ENCODE data around the gene PTPRS.
"Not testable (repeated sequence)": the region's sequence is repeated elsewhere in the genome, so short reads cannot be mapped to it uniquely, and the experiment has no call there.

Gene PTPRS

GRCh38 chr19:5333581-5334365 lies 6.8 kb downstream of the PTPRS start:
- DNase-seq (ENCODE audit: low read depth in 3 of 3): no peak

GRCh38 chr19:5332501-5332900 lies 8.1 kb downstream of the PTPRS start:
- DNase-seq (ENCODE audit: low read depth in 3 of 3): no peak

- no peak for DNase-seq (ENCODE audit: low read depth in 3 of 3)
Observed at GRCh38 chr19:5331790-5332189, 8.8 kb downstream of the PTPRS start.

GRCh38 chr19:5330307-5330720 lies 10.3 kb downstream of the PTPRS start:
- DNase-seq (ENCODE audit: low read depth in 3 of 3): no peak

GRCh38 chr19:5329141-5329540 lies 11.5 kb downstream of the PTPRS start:
- no peak for DNase-seq (ENCODE audit: low read depth in 3 of 3)

GRCh38 chr19:5328407-5328806 lies 12.2 kb downstream of the PTPRS start:
- DNase-seq (ENCODE audit: low read depth in 3 of 3): not testable (repeated sequence)

GRCh38 chr19:5326986-5327623 lies 13.5 kb downstream of the PTPRS start:
- no peak for DNase-seq (ENCODE audit: low read depth in 3 of 3)

- no peak for DNase-seq (ENCODE audit: low read depth in 3 of 3)
Observed at GRCh38 chr19:5326545-5326944, 14.1 kb downstream of the PTPRS start.

- DNase-seq (ENCODE audit: low read depth in 3 of 3): no peak
Observed at GRCh38 chr19:5324947-5325346, 15.7 kb downstream of the PTPRS start.

GRCh38 chr19:5323475-5323811 lies 17.2 kb downstream of the PTPRS start:
- DNase-seq (ENCODE audit: low read depth in 3 of 3): no peak

GRCh38 chr19:5321851-5322681 lies 18.5 kb downstream of the PTPRS start:
- DNase-seq (ENCODE audit: low read depth in 3 of 3): no peak

GRCh38 chr19:5321066-5321642 lies 19.5 kb downstream of the PTPRS start:
- DNase-seq (ENCODE audit: low read depth in 3 of 3): no peak

- no peak for DNase-seq (ENCODE audit: low read depth in 3 of 3)
Observed at GRCh38 chr19:5319516-5319915, 21.1 kb downstream of the PTPRS start.

GRCh38 chr19:5318306-5318705 lies 22.3 kb downstream of the PTPRS start:
- DNase-seq (ENCODE audit: low read depth in 3 of 3): no peak

GRCh38 chr19:5317321-5317720 lies 23.3 kb downstream of the PTPRS start:
- DNase-seq (ENCODE audit: low read depth in 3 of 3): no peak

- DNase-seq (ENCODE audit: low read depth in 3 of 3): no peak
Observed at GRCh38 chr19:5316138-5316537, 24.5 kb downstream of the PTPRS start.

- DNase-seq (ENCODE audit: low read depth in 3 of 3): no peak
Observed at GRCh38 chr19:5314907-5315298, 25.7 kb downstream of the PTPRS start.

GRCh38 chr19:5314012-5314906 lies 26.4 kb downstream of the PTPRS start:
- DNase-seq (ENCODE audit: low read depth in 3 of 3): no peak

- DNase-seq (ENCODE audit: low read depth in 3 of 3): no peak
Observed at GRCh38 chr19:5313307-5313706, 27.3 kb downstream of the PTPRS start.

GRCh38 chr19:5312058-5312457 lies 28.6 kb downstream of the PTPRS start:
- DNase-seq (ENCODE audit: low read depth in 3 of 3): no peak
